Caco-2 (cell line): Measurements from ENCODE around the gene TPM1. TPM values are rescaled to one million over a fixed set of nuclear protein-coding genes. Genes with fewer than 3 reads are reported as not detected.

Experiments
- BruUV-seq: library from RNA; stranded (reverse); fragments of 400-500 nt; replicated peaks from 2 replicates; lab custom pipeline; 2021; lab: Mats Ljungman, UMichigan
- CTCF ChIA-PET: fragments of 300-600 bp; sonication (Branson Sonifier 250); formaldehyde crosslinking; loops from one replicate; lab custom pipeline; 2022; ENCODE audit warnings: antibody characterized with exemption; lab: Charles Lee
- POLR2A ChIA-PET: fragments of 300-600 bp; sonication (Branson Sonifier 250); formaldehyde crosslinking; loops from one replicate; lab custom pipeline; 2022; ENCODE audit warnings: antibody characterized with exemption; lab: Charles Lee
- DNase-seq, 2 experiments: peaks; one replicate each; pipeline versions ENCODE4 v3.0.0 to v3.0.0-alpha.2; 2020 to 2022
- H3K27me3 ChIP-seq: replicated peaks from 2 replicates; pipeline ENCODE4 v1.6.0; 2011; ENCODE audit warnings: low read length; ENCODE audit not compliant: control insufficient read depth, insufficient read depth
- H3K36me3 ChIP-seq: 2 replicates; pipeline ENCODE4 v1.5.1; 2011; ENCODE audit warnings: low read length; ENCODE audit not compliant: control insufficient read depth, insufficient read depth
- H3K4me1 ChIP-seq: fragments of 250-450 bp; sonication (Bioruptor Pico); 2 replicates; pipeline ENCODE4 v1.5.1; 2020; ENCODE audit warnings: mild to moderate bottlenecking
- H3K4me3 ChIP-seq: 2 replicates; pipeline ENCODE4 v1.5.1; 2011; ENCODE audit warnings: low read depth, mild to moderate bottlenecking, control low read depth, low read length
- H3K9me3 ChIP-seq: fragments of 250-450 bp; sonication (Bioruptor Pico); 2 replicates; pipeline ENCODE4 v1.5.1; 2020; ENCODE audit warnings: mild to moderate bottlenecking, moderate library complexity
- H3K27ac Mint-ChIP-seq: one replicate; pipeline ENCODE4 v1.8.0; 2022; ENCODE audit warnings: mixed read lengths; ENCODE audit not compliant: unreplicated experiment
- H3K27me3 Mint-ChIP-seq: one replicate; pipeline ENCODE4 v1.8.0; 2022; ENCODE audit warnings: mixed read lengths; ENCODE audit not compliant: insufficient read depth, unreplicated experiment
- H3K36me3 Mint-ChIP-seq: one replicate; pipeline ENCODE4 v1.8.0; 2022; ENCODE audit warnings: mild to moderate bottlenecking, mixed read lengths; ENCODE audit not compliant: insufficient read depth, unreplicated experiment
- H3K4me1 Mint-ChIP-seq: one replicate; pipeline ENCODE4 v1.8.0; 2022; ENCODE audit warnings: low read depth, mixed read lengths; ENCODE audit not compliant: unreplicated experiment
- H3K4me3 Mint-ChIP-seq: one replicate; pipeline ENCODE4 v1.8.0; 2022; ENCODE audit warnings: mild to moderate bottlenecking, moderate library complexity, mixed read lengths; ENCODE audit not compliant: unreplicated experiment
- H3K9me3 Mint-ChIP-seq: one replicate; pipeline ENCODE4 v1.8.0; 2022; ENCODE audit warnings: mixed read lengths; ENCODE audit not compliant: unreplicated experiment
- CTCF ChIP-seq, 2 experiments: fragments of 200-600 bp in 1 of 2; IDR thresholded peaks; 1 replicate in 1 of 2; 2 replicates in 1 of 2; pipeline versions ENCODE4 v1.5.1 to v1.8.0; 2011 to 2022; ENCODE audit warnings: antibody characterized with exemption in 1 of 2, control low read depth in 1 of 2, inconsistent platforms in 1 of 2, low read depth in 1 of 2, low read length in 1 of 2, mild to moderate bottlenecking in 1 of 2, moderate library complexity in 1 of 2; ENCODE audit not compliant: insufficient read depth in 1 of 2, severe bottlenecking in 1 of 2, unreplicated experiment in 1 of 2
- intact Hi-C: fragments of 100-400 bp; cut with micrococcal nuclease; formaldehyde crosslinking; loops from one replicate; pipeline ENCODE4 v1.10.0; 2022; ENCODE audit not compliant: unreplicated experiment
- total RNA-seq: library from RNA; stranded (reverse); gene quantifications from 2 replicates; pipeline ENCODE4 v1.2.3, GENCODE V29; 2022

The TPM1 gene
- total RNA-seq, 1 experiment from 2014 or later, result 193 TPM

GRCh38 chr15:63052077-63052841 lies 9.7 kb downstream of the TPM1 start:
- H3K4me1 ChIP-seq, result peaks cover 59% of the 10 kb centered on the region
- Mint-ChIP-seq H3K27me3 (no peaks in the 10 kb centered on the region), H3K4me3 (no peak overlapping the region), H3K4me1 (peaks cover 55% of the 10 kb centered on the region), H3K36me3 (peaks cover 96% of the 10 kb centered on the region), H3K9me3 (no peaks in the 10 kb centered on the region), H3K27ac (peak overlapping the region; percentile 79)
- BruUV-seq, result no TSS peak
- ChIA-PET CTCF (interaction anchor here (0.8 kb wide), 1 partner anchor 30 kb away, joined by 4 read pairs; no protein-coding TSS in a partner anchor), POLR2A (no interaction called here)
- TF ChIP-seq CTCF (IDR thresholded peaks at IDR 0.05; ENCODE audit: insufficient read depth in 1 of 2, low read depth in 1 of 2, low read length in 1 of 2, severe bottlenecking in 1 of 2, unreplicated experiment in 1 of 2), result no peak
- H3K36me3 ChIP-seq, result no peaks in the 10 kb centered on the region
- intact Hi-C loops, result no loop called here
- no peaks in the 10 kb centered on the region for H3K27me3 ChIP-seq
- H3K4me3 ChIP-seq, result no peak overlapping the region
- no peak for DNase-seq
- H3K9me3 ChIP-seq, result no peaks in the 10 kb centered on the region

- Histone ChIP-seq H3K4me1 (peaks cover 58% of the 10 kb centered on the region), H3K4me3 (no peak overlapping the region), H3K27me3 (no peaks in the 10 kb centered on the region), H3K9me3 (no peaks in the 10 kb centered on the region), H3K36me3 (peaks cover 3% of the 10 kb centered on the region; the same call in 1 of the 2 replicates)
- Mint-ChIP-seq H3K4me1 (peaks cover 51% of the 10 kb centered on the region), H3K4me3 (no peak overlapping the region), H3K36me3 (peaks cover 96% of the 10 kb centered on the region), H3K27me3 (no peaks in the 10 kb centered on the region), H3K27ac (peak overlapping the region; percentile 79), H3K9me3 (no peaks in the 10 kb centered on the region)
- TF ChIP-seq CTCF (IDR thresholded peaks at IDR 0.05; ENCODE audit: insufficient read depth in 1 of 2, low read depth in 1 of 2, low read length in 1 of 2, severe bottlenecking in 1 of 2, unreplicated experiment in 1 of 2), result no peak
- intact Hi-C loops, result no loop called here
- no TSS peak for BruUV-seq
- ChIA-PET CTCF (interaction anchor here (0.5 kb wide), 1 partner anchor 68 kb away, joined by 4 read pairs; no protein-coding TSS in a partner anchor), POLR2A (no interaction called here)
- no peak for DNase-seq
Measured at GRCh38 chr15:63052961-63053698, 10.6 kb downstream of the TPM1 start.

GRCh38 chr15:63054281-63054683 lies 11.7 kb downstream of the TPM1 start:
- TF ChIP-seq CTCF (IDR thresholded peaks at IDR 0.05; ENCODE audit: insufficient read depth in 1 of 2, low read depth in 1 of 2, low read length in 1 of 2, severe bottlenecking in 1 of 2, unreplicated experiment in 1 of 2), result no peak
- H3K9me3 ChIP-seq, result no peaks in the 10 kb centered on the region
- peak overlapping the region; percentile 35 for H3K4me3 Mint-ChIP-seq
- H3K27ac Mint-ChIP-seq, result peak overlapping the region; percentile 73
- peaks cover 51% of the 10 kb centered on the region for H3K4me1 Mint-ChIP-seq
- peaks cover 3% of the 10 kb centered on the region; the same call in 1 of the 2 replicates for H3K36me3 ChIP-seq
- no TSS peak for BruUV-seq
- peaks cover 90% of the 10 kb centered on the region for H3K36me3 Mint-ChIP-seq
- ChIA-PET POLR2A (no interaction called here), CTCF (interaction anchor here (1.0 kb wide), 1 partner anchor 272 kb away, joined by 3 read pairs; no protein-coding TSS in a partner anchor)
- H3K4me3 ChIP-seq, result no peak overlapping the region
- H3K4me1 ChIP-seq, result peaks cover 57% of the 10 kb centered on the region
- intact Hi-C loops, result no loop called here
- H3K27me3 Mint-ChIP-seq, result no peaks in the 10 kb centered on the region
- no peaks in the 10 kb centered on the region for H3K27me3 ChIP-seq
- no peaks in the 10 kb centered on the region for H3K9me3 Mint-ChIP-seq
- DNase-seq, result no peak
